Measurements from ENCODE around the gene EVA1C. TPM values are rescaled to one million over a fixed set of nuclear protein-coding genes. Genes with fewer than 3 reads are reported as not detected.

The EVA1C gene
- polyA plus RNA-seq, 1 of the 3 experiments (the other 2 are of a cell fraction), result 10.1 TPM

- Histone ChIP-seq H3K4me2 (peak overlapping the region; percentile 97), H3K27ac (ENCODE audit: low read depth in 2 of 2, low read length in 1 of 2) (peak overlapping the region; percentile 45 to 51; a peak in 3 of 4 replicates), H4K20me1 (ENCODE audit: insufficient read depth) (peaks cover 29% of the 10 kb centered on the region), H3K27me3 (ENCODE audit: insufficient read depth) (no peaks in the 10 kb centered on the region), H3K36me3 (replicated peaks in 1 of 2; ENCODE audit: control insufficient read depth in 1 of 2, insufficient read depth in 2 of 2, low read length in 1 of 2) (peaks cover 5 to 18% of the 10 kb centered on the region in 2 experiments), H3F3A (replicated peaks; ENCODE audit: insufficient read depth) (peaks cover 4% of the 10 kb centered on the region), H2AFZ (ENCODE audit: low read depth) (peak overlapping the region; percentile 97; the same call in 1 of the 2 replicates), H3K9ac (peak overlapping the region; percentile 73), H3K9me3 (no peaks in the 10 kb centered on the region), H3K9me2 (no peaks in the 10 kb centered on the region), H3K4me1 (ENCODE audit: control insufficient read depth in 1 of 2, insufficient read depth in 2 of 2, low read depth in 1 of 2, low read length in 1 of 2) (peaks cover 6 to 37% of the 10 kb centered on the region in 2 experiments; a peak in 3 of 4 replicates), H3K79me2 (ENCODE audit: insufficient read depth) (peaks cover 55% of the 10 kb centered on the region), H3K4me3 (ENCODE audit: low read depth in 2 of 2, low read length in 1 of 2) (peak overlapping the region; percentile 98 to 99)
- POLR2A ChIA-PET, result no interaction called here
- no peak for DNase-seq
- CTCF ChIA-PET, result interaction anchor here (1.0 to 2.1 kb wide), 4 partner anchors 10 to 209 kb away, joined by 3 to 15 read pairs (median 8); no protein-coding TSS in a partner anchor
- WGBS (ENCODE audit: low lambda C conversion rate), result 1% methylated on average over 16 of the region's 32 CpGs
- no peak for TF ChIP-seq TEAD4 (IDR thresholded peaks at IDR 0.05; ENCODE audit: borderline replicate concordance, insufficient read depth)
- no peak for TF ChIP-seq FOXJ3 (CRISPR knock-in tag; IDR thresholded peaks at IDR 0.05)
- 0 out of 2 replicates have a peak, but pooled peaks have one; percentile 31 for TF ChIP-seq YY1 (IDR thresholded peaks at IDR 0.05; ENCODE audit: low read depth)
- no peak for TF ChIP-seq MEF2A (IDR thresholded peaks at IDR 0.05; ENCODE audit: borderline replicate concordance, low read depth)
- TF ChIP-seq IRF3 (IDR thresholded peaks at IDR 0.05; ENCODE audit: low read depth, low read length), result no peak
- no peak for TF ChIP-seq REST (IDR thresholded peaks at IDR 0.05; ENCODE audit: low read depth, low read length)
- TF ChIP-seq NFIC (IDR thresholded peaks at IDR 0.05; ENCODE audit: borderline replicate concordance), result no peak
- TF ChIP-seq TCF12 (IDR thresholded peaks at IDR 0.05), result no peak
Observed at GRCh38 chr21:32392299-32392879, 20.1 kb upstream of the EVA1C start.

GRCh38 chr21:32392880-32393676, 19.4 kb upstream of the EVA1C start, which contains the start of gene URB1:
Gene URB1 (minus strand): TSS chr21:32393012. CDS start chr21:32392910, 102 bp downstream.
- Histone ChIP-seq H3K4me2 (peak within 1 kb of the TSS; percentile 97), H3K4me1 (ENCODE audit: control insufficient read depth in 1 of 2, insufficient read depth in 2 of 2, low read depth in 1 of 2, low read length in 1 of 2) (peaks cover 5 to 32% of the 10 kb centered on the region in 2 experiments; a peak in 3 of 4 replicates), H3K4me3 (ENCODE audit: low read depth in 2 of 2, low read length in 1 of 2) (peak within 1 kb of the TSS; percentile 98 to 99), H2AFZ (ENCODE audit: low read depth) (peak within 1 kb of the TSS; percentile 97), H3K27ac (ENCODE audit: low read depth in 2 of 2, low read length in 1 of 2) (peak within 1 kb of the TSS; percentile 73 to 88; a peak in 3 of 4 replicates), H3K9ac (peak within 1 kb of the TSS; percentile 73), H3K79me2 (ENCODE audit: insufficient read depth) (peaks cover 48% of the 10 kb centered on the region), H4K20me1 (ENCODE audit: insufficient read depth) (peaks cover 24% of the 10 kb centered on the region), H3K9me2 (no peaks in the 10 kb centered on the region), H3K27me3 (ENCODE audit: insufficient read depth) (no peaks in the 10 kb centered on the region), H3K36me3 (replicated peaks in 1 of 2; ENCODE audit: control insufficient read depth in 1 of 2, insufficient read depth in 2 of 2, low read length in 1 of 2) (peaks cover 4 to 14% of the 10 kb centered on the region in 2 experiments), H3K9me3 (no peaks in the 10 kb centered on the region), H3F3A (replicated peaks; ENCODE audit: insufficient read depth) (peaks cover 4% of the 10 kb centered on the region)
- peak; percentile 98 for DNase-seq
- CTCF ChIA-PET, result interaction anchor here (0.6 to 5.6 kb wide), 6 partner anchors 9 to 933 kb away, joined by 3 to 38 read pairs (median 8); no protein-coding TSS in a partner anchor
- POLR2A ChIA-PET, result no interaction called here
- WGBS (ENCODE audit: low lambda C conversion rate), result 17% methylated on average over 9 of the region's 59 CpGs
- TF ChIP-seq TCF12 (IDR thresholded peaks at IDR 0.05), result no peak
- no peak for TF ChIP-seq YY1 (IDR thresholded peaks at IDR 0.05; ENCODE audit: low read depth)
- TF ChIP-seq FOXJ3 (CRISPR knock-in tag; IDR thresholded peaks at IDR 0.05), result 0 out of 2 replicates have a peak, but pooled peaks have one; percentile 51
- TF ChIP-seq EP300 (IDR thresholded peaks at IDR 0.05; ENCODE audit: borderline replicate concordance in 1 of 2, low read depth in 1 of 2, low read length in 1 of 2), result no peak
- TF ChIP-seq PBX3 (IDR thresholded peaks at IDR 0.05), result 0 out of 2 replicates have a peak, but pooled peaks have one; percentile 15
- TF ChIP-seq USF1 (IDR thresholded peaks at IDR 0.05; ENCODE audit: borderline replicate concordance, low read depth), result peak; percentile 49; the same call in 1 of the 2 replicates
- no peak for TF ChIP-seq CHD2 (IDR thresholded peaks at IDR 0.05; ENCODE audit: low read length, partially characterized antibody)
- TF ChIP-seq TEAD4 (IDR thresholded peaks at IDR 0.05; ENCODE audit: borderline replicate concordance, insufficient read depth), result no peak
- TF ChIP-seq GATA2 (CRISPR knock-in tag; IDR thresholded peaks at IDR 0.05), result no peak
- no peak for TF ChIP-seq USF2 (IDR thresholded peaks at IDR 0.05; ENCODE audit: borderline replicate concordance, low read depth, low read length)
- 0 out of 2 replicates have a peak, but pooled peaks have one; percentile 54 for TF ChIP-seq ELF1 (IDR thresholded peaks at IDR 0.05)
- TF ChIP-seq SIN3A (IDR thresholded peaks at IDR 0.05; ENCODE audit: borderline replicate concordance, low read depth, low read length), result peak; percentile 93
